Prostate gland (tissue), 2 donors: ENCODE results near the gene RALGPS2. TPM values are rescaled to one million over a fixed set of nuclear protein-coding genes. Genes with fewer than 3 reads are reported as not detected.

Experiments used
- DNase-seq: peaks from one replicate; pipeline ENCODE4 v3.0.0-alpha.2; 2019; ENCODE audit warnings: low spot score
- H3K27ac ChIP-seq, 2 donors: fragments of 200-600 bp; sonication (generic); 2 replicates each; pipeline ENCODE4 v1.5.1; 2017 to 2019
- H3K27me3 ChIP-seq: fragments of 200-600 bp; sonication (generic); replicated peaks from 2 replicates; pipeline ENCODE4 v1.5.1; 2019; ENCODE audit not compliant: insufficient read depth
- H3K36me3 ChIP-seq, 2 donors: fragments of 200-600 bp; sonication (generic); 1 replicate in 1 of 2; 2 replicates in 1 of 2; pipeline versions ENCODE4 v1.5.1 to v1.8.1; 2017 to 2019
- H3K4me1 ChIP-seq: fragments of 200-600 bp; sonication (generic); replicated peaks from 2 replicates; pipeline ENCODE4 v1.5.1; 2019
- H3K4me3 ChIP-seq, 2 donors: fragments of 200-600 bp; sonication (generic); 2 replicates each; pipeline ENCODE4 v1.5.1; 2017 to 2019
- H3K9me3 ChIP-seq: fragments of 200-600 bp; sonication (generic); 2 replicates; pipeline ENCODE4 v1.5.1; 2017
- POLR2A ChIP-seq: fragments of 450-650 bp; IDR thresholded peaks from one replicate; pipeline ENCODE4 v1.6.1; 2016; ENCODE audit warnings: antibody characterized with exemption, mild to moderate bottlenecking
- POLR2AphosphoS5 ChIP-seq: sonication (generic); formaldehyde crosslinking; IDR thresholded peaks from one replicate; pipeline ENCODE4 v1.6.1; 2017; ENCODE audit warnings: antibody characterized with exemption
- WGBS: methylation state at CpG from one replicate; pipeline ENCODE4 v1.1.5; 2018; 5-methylcytosine and 5-hydroxymethylcytosine counted together
- intact Hi-C: fragments of 100-400 bp; cut with DNase I; formaldehyde crosslinking; loops from one replicate; pipeline ENCODE4 v1.14.2; 2022
- total RNA-seq, 2 donors: library from RNA; depleted of rRNA; stranded (reverse); fragments of >200 nt; gene quantifications; one replicate each; pipeline ENCODE4 v1.1.0, GENCODE V29; 2016
- TF ChIP-seq, protein P1 (sequence below), 4 experiments: fragments of 200-600 bp in 2 of 4; fragments of 450-650 bp in 2 of 4; sonication (generic) in 2 of 4; IDR thresholded peaks; 1 replicate in 3 of 4; 2 replicates in 1 of 4; pipeline ENCODE4 v1.5.1; 2016 to 2019; ENCODE audit warnings: antibody characterized with exemption in 4 of 4, mild to moderate bottlenecking in 2 of 4, moderate library complexity in 2 of 4

Gene RALGPS2
- total RNA-seq, 2 donors from 2014 or later, result 25.6 to 26.2 TPM

DNA sequence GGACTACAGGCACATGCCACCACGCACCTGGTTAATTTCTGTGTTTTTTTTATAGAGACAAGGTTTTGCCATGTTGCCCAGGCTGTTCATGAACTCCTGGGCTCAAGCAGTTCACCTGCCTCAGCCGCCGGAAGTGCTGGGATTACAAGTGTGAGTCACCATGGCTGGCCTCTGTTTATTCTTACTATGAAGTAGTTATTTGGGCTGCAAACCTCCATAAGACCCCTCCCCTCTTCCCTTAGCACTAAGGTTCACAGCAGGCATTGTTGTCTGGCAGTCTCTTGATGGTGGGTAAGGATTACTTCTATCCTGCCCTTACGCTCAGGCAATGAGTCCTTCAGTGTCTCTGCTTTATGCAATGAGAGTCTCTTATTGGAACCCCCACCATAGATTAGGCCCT lies 94.1 kb downstream of the RALGPS2 start:
- intact Hi-C loops, result no loop called here
- WGBS, result 90% methylated on average over 4 of the region's 4 CpGs

GRCh38 chr1:178821134-178821866 lies 96.3 kb downstream of the RALGPS2 start:
- H3K4me1 ChIP-seq, result no peaks in the 10 kb centered on the region
- 95% methylated on average over 1 of the region's 1 CpG for WGBS

More for the DNA sequence above, 94.1 kb downstream of the RALGPS2 start:
- Histone ChIP-seq H3K27me3 (no peaks in the 10 kb centered on the region), H3K27ac (no peak overlapping the region), H3K9me3 (no peaks in the 10 kb centered on the region), H3K36me3 (no peaks in the 10 kb centered on the region), H3K4me1 (no peaks in the 10 kb centered on the region), H3K4me3 (no peak overlapping the region)
- TF ChIP-seq POLR2AphosphoS5, result no peak
- DNase-seq, result no peak

DNA sequence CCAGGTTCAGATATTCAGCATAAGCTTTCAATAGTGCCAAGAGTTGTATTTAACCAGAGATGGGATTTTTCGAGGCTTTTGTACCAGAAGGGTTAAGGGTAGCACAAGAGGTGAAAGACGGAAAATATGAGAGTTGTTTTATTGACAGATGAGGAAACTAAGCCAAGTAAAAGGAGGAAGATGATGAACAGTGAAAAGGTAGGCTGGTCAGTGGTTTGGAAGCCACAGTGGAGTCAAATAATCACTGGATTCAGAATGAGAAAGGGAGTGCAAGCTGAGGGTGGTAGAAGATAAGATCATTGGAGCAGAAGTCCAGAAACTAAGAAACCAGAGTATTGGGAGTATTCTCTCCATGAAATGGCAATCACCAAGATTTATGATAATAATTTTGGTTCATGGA lies 100.1 kb downstream of the RALGPS2 start:
- intact Hi-C loops, result no loop called here
- H3K36me3 ChIP-seq, result no peaks in the 10 kb centered on the region
- H3K4me1 ChIP-seq, result no peaks in the 10 kb centered on the region
- no peak for DNase-seq
- TF ChIP-seq, protein P1, sequence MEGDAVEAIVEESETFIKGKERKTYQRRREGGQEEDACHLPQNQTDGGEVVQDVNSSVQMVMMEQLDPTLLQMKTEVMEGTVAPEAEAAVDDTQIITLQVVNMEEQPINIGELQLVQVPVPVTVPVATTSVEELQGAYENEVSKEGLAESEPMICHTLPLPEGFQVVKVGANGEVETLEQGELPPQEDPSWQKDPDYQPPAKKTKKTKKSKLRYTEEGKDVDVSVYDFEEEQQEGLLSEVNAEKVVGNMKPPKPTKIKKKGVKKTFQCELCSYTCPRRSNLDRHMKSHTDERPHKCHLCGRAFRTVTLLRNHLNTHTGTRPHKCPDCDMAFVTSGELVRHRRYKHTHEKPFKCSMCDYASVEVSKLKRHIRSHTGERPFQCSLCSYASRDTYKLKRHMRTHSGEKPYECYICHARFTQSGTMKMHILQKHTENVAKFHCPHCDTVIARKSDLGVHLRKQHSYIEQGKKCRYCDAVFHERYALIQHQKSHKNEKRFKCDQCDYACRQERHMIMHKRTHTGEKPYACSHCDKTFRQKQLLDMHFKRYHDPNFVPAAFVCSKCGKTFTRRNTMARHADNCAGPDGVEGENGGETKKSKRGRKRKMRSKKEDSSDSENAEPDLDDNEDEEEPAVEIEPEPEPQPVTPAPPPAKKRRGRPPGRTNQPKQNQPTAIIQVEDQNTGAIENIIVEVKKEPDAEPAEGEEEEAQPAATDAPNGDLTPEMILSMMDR (IDR thresholded peaks at IDR 0.05), result no peak
- TF ChIP-seq POLR2A (no peak), POLR2AphosphoS5 (no peak)
- H3K9me3 ChIP-seq, result no peaks in the 10 kb centered on the region
- no peak overlapping the region for H3K27ac ChIP-seq
- WGBS, result 85% methylated on average over 2 of the region's 2 CpGs
- H3K27me3 ChIP-seq, result no peaks in the 10 kb centered on the region
- no peak overlapping the region for H3K4me3 ChIP-seq

More at GRCh38 chr1:178821134-178821866, 96.3 kb downstream of the RALGPS2 start:
- Histone ChIP-seq H3K36me3 (no peaks in the 10 kb centered on the region), H3K27ac (no peak overlapping the region), H3K4me3 (no peak overlapping the region), H3K9me3 (no peaks in the 10 kb centered on the region), H3K27me3 (no peaks in the 10 kb centered on the region)
- no peak for DNase-seq
- intact Hi-C loops, result no loop called here
- TF ChIP-seq POLR2A (no peak), POLR2AphosphoS5 (no peak)
- TF ChIP-seq, protein P1 (IDR thresholded peaks at IDR 0.05), result no peak

GRCh38 chr1:178844436-178844835 lies 119.4 kb downstream of the RALGPS2 start:
- H3K9me3 ChIP-seq, result no peaks in the 10 kb centered on the region
- H3K36me3 ChIP-seq, result no peaks in the 10 kb centered on the region
- H3K27ac ChIP-seq, result no peak overlapping the region
- 80% methylated on average over 3 of the region's 3 CpGs for WGBS
- DNase-seq, result no peak
- no peak overlapping the region for H3K4me3 ChIP-seq
- H3K27me3 ChIP-seq, result no peaks in the 10 kb centered on the region
- H3K4me1 ChIP-seq, result no peaks in the 10 kb centered on the region
- TF ChIP-seq POLR2A (no peak), POLR2AphosphoS5 (no peak)
- TF ChIP-seq, protein P1 (IDR thresholded peaks at IDR 0.05), result no peak
- intact Hi-C loops, result no loop called here

- H3K27ac ChIP-seq, result no peak overlapping the region
- DNase-seq, result no peak
- H3K4me3 ChIP-seq, result no peak overlapping the region
- H3K36me3 ChIP-seq, result no peaks in the 10 kb centered on the region
- no peaks in the 10 kb centered on the region for H3K9me3 ChIP-seq
- no peaks in the 10 kb centered on the region for H3K4me1 ChIP-seq
- intact Hi-C loops, result no loop called here
- no peak for TF ChIP-seq POLR2A
- TF ChIP-seq, protein P1 (IDR thresholded peaks at IDR 0.05), result no peak
- no peak for TF ChIP-seq POLR2AphosphoS5
- H3K27me3 ChIP-seq, result no peaks in the 10 kb centered on the region
Observed at GRCh38 chr1:178846306-178846705, 121.3 kb downstream of the RALGPS2 start.
